Right lobe of liver (tissue), 6 donors: ENCODE data around the gene DDX54. TPM values are rescaled to one million over a fixed set of nuclear protein-coding genes. Genes with fewer than 3 reads are reported as not detected.

Experiments
- ATAC-seq, 4 donors: fragments of 200-7000 bp; cut with Tn5 transposase; one replicate each; pipeline ENCODE4 v1.9.1; 2020; ENCODE audit warnings: mild to moderate bottlenecking in 4 of 4, moderate library complexity in 4 of 4
- DNase-seq, 3 donors: peaks; one replicate each; pipeline ENCODE4 v3.0.0-alpha.2; 2020
- H3K27ac ChIP-seq, 3 donors: fragments of 200-600 bp; one replicate each; pipeline ENCODE4 v1.8.0; 2022
- H3K27me3 ChIP-seq, 2 donors: fragments of 200-600 bp; one replicate each; pipeline ENCODE4 v1.8.0; 2022
- H3K36me3 ChIP-seq, 4 donors: fragments of 200-600 bp; sonication (generic) in 1 of 4; one replicate each; pipeline versions ENCODE4 v1.5.1 to v1.8.0; 2017 to 2022; ENCODE audit warnings: control low read depth in 1 of 4
- H3K4me1 ChIP-seq, 4 donors: fragments of 200-600 bp; sonication (generic) in 1 of 4; one replicate each; pipeline versions ENCODE4 v1.5.1 to v1.8.0; 2017 to 2022; ENCODE audit warnings: control low read depth in 1 of 4
- H3K4me3 ChIP-seq, 3 donors: fragments of 200-600 bp; one replicate each; pipeline ENCODE4 v1.8.0; 2022
- H3K9me3 ChIP-seq, 4 donors: fragments of 200-600 bp; sonication (generic) in 1 of 4; one replicate each; pipeline versions ENCODE4 v1.5.1 to v1.8.0; 2017 to 2022; ENCODE audit warnings: control low read depth in 1 of 4
- POLR2A ChIP-seq: fragments of 450-650 bp; IDR thresholded peaks from one replicate; pipeline ENCODE4 v1.6.1; 2017; ENCODE audit warnings: antibody characterized with exemption, mild to moderate bottlenecking
- WGBS: methylation state at CpG from one replicate; pipeline ENCODE4 v1.1.6; 2018; ENCODE audit warnings: low coverage, low lambda C conversion rate; ENCODE audit not compliant: insufficient coverage; ENCODE audit errors: missing lambda C conversion rate; 5-methylcytosine and 5-hydroxymethylcytosine counted together
- intact Hi-C, 2 donors: fragments of 100-400 bp; cut with DNase I; formaldehyde crosslinking; loops; one replicate each; pipeline versions ENCODE4 v1.11.2 to v1.14.1; 2022
- total RNA-seq, 6 experiments: library from RNA; depleted of rRNA in 2 of 6; stranded (reverse); fragments of >200 nt in 2 of 6; fragmentation: NEBNext Ultra II Directional in 3 of 6; extraction: Animal tissue kit (Norgen Biotek cat#: 25700) in 3 of 6; gene quantifications; one replicate each; pipeline versions ENCODE4 v1.1.0 to v1.2.4, GENCODE V29; 2016 to 2023
- TF ChIP-seq, protein P1 (sequence below), 4 donors: fragments of 200-600 bp in 3 of 4; fragments of 450-650 bp in 1 of 4; IDR thresholded peaks; one replicate each; pipeline versions ENCODE4 v1.5.1 to v1.8.0; 2016 to 2022; ENCODE audit warnings: antibody characterized with exemption in 4 of 4, mild to moderate bottlenecking in 2 of 4
- donor health status: DM: no; HTN: yes; CAD: no.
- donor health status: DM: no; HTN: no; CAD: no.
- donor health status: DM: no; HTN: no; CAD: no.
- donor health status: DM: no; HTN: yes; CAD: no.
- donor health status: DM: no; HTN: yes; CAD: no.

Gene DDX54
- total RNA-seq, 6 experiments from 2014 or later, result 22.8 to 43.8 (median 31.1) TPM

GRCh38 chr12:113149361-113150150 is 35.7 kb downstream of the DDX54 start, which contains the start of gene CFAP73:
Gene CFAP73 (plus strand): TSS chr12:113149724. CDS start chr12:113149858, 134 bp downstream.
- no peak within 1 kb of the TSS for H3K4me3 ChIP-seq
- H3K27ac ChIP-seq, result no peak within 1 kb of the TSS
- DNase-seq, result no peak
- no peaks in the 10 kb centered on the region for H3K9me3 ChIP-seq
- intact Hi-C loops, result no loop called here
- H3K36me3 ChIP-seq, result no peaks in the 10 kb centered on the region
- H3K4me1 ChIP-seq, result peaks cover 0 to 14% (median 3%) of the 10 kb centered on the region in 4 donors
- WGBS, result 53% methylated on average over 7 of the region's 22 CpGs
- H3K27me3 ChIP-seq, result no peaks in the 10 kb centered on the region
- peak in 1 of 4 donors; percentile 42 for ATAC-seq
- TF ChIP-seq POLR2A, result no peak
- TF ChIP-seq, protein P1, sequence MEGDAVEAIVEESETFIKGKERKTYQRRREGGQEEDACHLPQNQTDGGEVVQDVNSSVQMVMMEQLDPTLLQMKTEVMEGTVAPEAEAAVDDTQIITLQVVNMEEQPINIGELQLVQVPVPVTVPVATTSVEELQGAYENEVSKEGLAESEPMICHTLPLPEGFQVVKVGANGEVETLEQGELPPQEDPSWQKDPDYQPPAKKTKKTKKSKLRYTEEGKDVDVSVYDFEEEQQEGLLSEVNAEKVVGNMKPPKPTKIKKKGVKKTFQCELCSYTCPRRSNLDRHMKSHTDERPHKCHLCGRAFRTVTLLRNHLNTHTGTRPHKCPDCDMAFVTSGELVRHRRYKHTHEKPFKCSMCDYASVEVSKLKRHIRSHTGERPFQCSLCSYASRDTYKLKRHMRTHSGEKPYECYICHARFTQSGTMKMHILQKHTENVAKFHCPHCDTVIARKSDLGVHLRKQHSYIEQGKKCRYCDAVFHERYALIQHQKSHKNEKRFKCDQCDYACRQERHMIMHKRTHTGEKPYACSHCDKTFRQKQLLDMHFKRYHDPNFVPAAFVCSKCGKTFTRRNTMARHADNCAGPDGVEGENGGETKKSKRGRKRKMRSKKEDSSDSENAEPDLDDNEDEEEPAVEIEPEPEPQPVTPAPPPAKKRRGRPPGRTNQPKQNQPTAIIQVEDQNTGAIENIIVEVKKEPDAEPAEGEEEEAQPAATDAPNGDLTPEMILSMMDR (IDR thresholded peaks at IDR 0.05), result no peak

GRCh38 chr12:113146999-113147398 is 38.3 kb downstream of the DDX54 start:
- DNase-seq (no peak), ATAC-seq (no peak)
- H3K9me3 ChIP-seq, result no peaks in the 10 kb centered on the region
- H3K27me3 ChIP-seq, result no peaks in the 10 kb centered on the region
- WGBS, result 68% methylated on average over 2 of the region's 2 CpGs
- TF ChIP-seq, protein P1 (IDR thresholded peaks at IDR 0.05), result no peak
- TF ChIP-seq POLR2A, result no peak
- H3K4me1 ChIP-seq, result no peaks in the 10 kb centered on the region
- H3K27ac ChIP-seq, result no peak overlapping the region
- intact Hi-C loops, result no loop called here
- no peak overlapping the region for H3K4me3 ChIP-seq
- no peaks in the 10 kb centered on the region for H3K36me3 ChIP-seq

GRCh38 chr12:113145720-113146551 is 39.3 kb downstream of the DDX54 start:
- no peak for ATAC-seq
- 63% methylated on average over 12 of the region's 12 CpGs for WGBS
- intact Hi-C loops, result no loop called here
- Histone ChIP-seq H3K36me3 (no peaks in the 10 kb centered on the region), H3K4me3 (no peak overlapping the region), H3K27me3 (no peaks in the 10 kb centered on the region), H3K4me1 (no peaks in the 10 kb centered on the region), H3K27ac (no peak overlapping the region), H3K9me3 (no peaks in the 10 kb centered on the region)
- no peak for DNase-seq
- TF ChIP-seq, protein P1 (IDR thresholded peaks at IDR 0.05), result no peak
- TF ChIP-seq POLR2A, result no peak

GRCh38 chr12:113144806-113145205 is 40.5 kb downstream of the DDX54 start:
- WGBS, result 70% methylated on average over 3 of the region's 5 CpGs
- no peak overlapping the region for H3K27ac ChIP-seq
- no peaks in the 10 kb centered on the region for H3K9me3 ChIP-seq
- ATAC-seq (no peak), DNase-seq (no peak)
- intact Hi-C loops, result no loop called here
- no peak overlapping the region for H3K4me3 ChIP-seq
- no peaks in the 10 kb centered on the region for H3K4me1 ChIP-seq
- TF ChIP-seq, protein P1 (IDR thresholded peaks at IDR 0.05), result no peak
- TF ChIP-seq POLR2A, result no peak
- H3K36me3 ChIP-seq, result no peaks in the 10 kb centered on the region
- no peaks in the 10 kb centered on the region for H3K27me3 ChIP-seq
